GM23338 (cell line): Measurements from ENCODE around the gene RFC2.

ENCODE experiments used
- CREB1 ChIP-seq: fragments of 250-450 bp; sonication (Bioruptor Pico); IDR thresholded peaks from 2 replicates; pipeline ENCODE4 v1.5.0; 2020; ENCODE audit warnings: low read depth, mild to moderate bottlenecking, moderate library complexity
- CTCF ChIP-seq, 2 experiments: fragments of 200-600 bp in 1 of 2; sonication (generic) in 1 of 2; conservative IDR thresholded peaks; 2 replicates each; pipeline versions ENCODE4 v1.5.1 to v1.6.1; 2016 to 2017; ENCODE audit warnings: antibody characterized with exemption in 2 of 2, low read depth in 2 of 2, mild to moderate bottlenecking in 2 of 2, moderate library complexity in 1 of 2
- ETS1 ChIP-seq: IDR thresholded peaks from 2 replicates; pipeline ENCODE4 v1.6.1; 2016; ENCODE audit warnings: antibody characterized with exemption
- EZH2 ChIP-seq: fragments of 200-600 bp; sonication (generic); IDR thresholded peaks from one replicate; pipeline ENCODE4 v1.8.0; 2017; ENCODE audit warnings: antibody characterized with exemption, mild to moderate bottlenecking, low read depth; ENCODE audit not compliant: unreplicated experiment
- EZH2phosphoT487 ChIP-seq: fragments of 200-600 bp; sonication (generic); IDR thresholded peaks from one replicate; pipeline ENCODE4 v1.8.1; 2018; ENCODE audit warnings: antibody characterized with exemption; ENCODE audit not compliant: unreplicated experiment
- NANOG ChIP-seq: IDR thresholded peaks from 2 replicates; pipeline ENCODE4 v1.6.1; 2016; ENCODE audit warnings: antibody characterized with exemption, borderline replicate concordance
- POLR2AphosphoS5 ChIP-seq: IDR thresholded peaks from 2 replicates; pipeline ENCODE4 v1.6.1; 2016; ENCODE audit warnings: antibody characterized with exemption, low read depth
- REST ChIP-seq: IDR thresholded peaks from one replicate; pipeline ENCODE4 v1.6.1; 2018; ENCODE audit warnings: antibody characterized with exemption; ENCODE audit not compliant: unreplicated experiment

- TF ChIP-seq CTCF (conservative IDR thresholded peaks at IDR 0.05; ENCODE audit: low read depth in 2 of 2) (no peak), EZH2 (no peak), EZH2phosphoT487 (no peak), REST (no peak), POLR2AphosphoS5 (no peak), NANOG (no peak), ETS1 (no peak), CREB1 (CRISPR knock-in tag) (no peak)
Observed at GRCh38 chr7:74286131-74286530, 31.9 kb upstream of the RFC2 start.
